ENCODE measurements around the gene ACIN1.

ACIN1 gene

DNA sequence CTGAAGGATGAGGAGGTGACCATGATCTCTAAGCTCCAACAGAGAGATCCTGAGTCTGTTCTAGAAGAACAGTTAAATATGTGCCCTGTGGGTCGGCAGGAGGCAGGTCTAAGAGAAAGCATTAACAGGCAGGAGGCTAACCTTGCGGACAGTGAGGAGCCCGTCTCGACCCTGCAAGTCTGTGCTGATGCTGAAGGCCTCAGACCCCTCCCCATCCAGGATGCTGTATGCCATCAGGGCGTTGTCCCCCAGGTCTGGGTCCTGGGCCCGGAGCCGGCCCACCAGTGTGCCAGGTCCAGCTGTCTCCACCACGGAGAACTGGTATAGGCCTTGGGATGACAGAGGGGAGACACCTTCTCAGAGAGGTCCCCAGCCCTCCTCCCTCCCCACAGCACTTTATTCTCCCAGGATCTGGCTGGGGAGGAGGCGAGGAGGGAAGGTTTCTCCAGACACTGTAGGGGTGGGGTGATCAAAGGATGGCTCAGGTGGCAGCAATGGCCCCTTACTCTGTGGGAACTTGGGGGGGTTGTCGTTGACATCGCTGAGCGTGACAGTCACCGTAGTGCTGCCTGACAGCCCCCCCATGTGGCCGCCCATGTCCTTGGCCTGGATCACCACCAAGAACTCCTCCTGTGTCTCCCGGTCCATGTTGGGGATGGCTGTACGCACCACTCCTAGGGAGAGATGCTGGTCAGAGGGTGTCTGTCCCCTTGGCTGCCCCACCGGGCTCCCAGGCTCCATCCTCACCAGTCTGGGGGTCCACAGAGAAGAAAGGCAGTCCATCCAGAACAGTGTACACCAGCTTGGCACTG lies 40.7 kb downstream of the ACIN1 start:
- TF ChIP-seq, protein P1, sequence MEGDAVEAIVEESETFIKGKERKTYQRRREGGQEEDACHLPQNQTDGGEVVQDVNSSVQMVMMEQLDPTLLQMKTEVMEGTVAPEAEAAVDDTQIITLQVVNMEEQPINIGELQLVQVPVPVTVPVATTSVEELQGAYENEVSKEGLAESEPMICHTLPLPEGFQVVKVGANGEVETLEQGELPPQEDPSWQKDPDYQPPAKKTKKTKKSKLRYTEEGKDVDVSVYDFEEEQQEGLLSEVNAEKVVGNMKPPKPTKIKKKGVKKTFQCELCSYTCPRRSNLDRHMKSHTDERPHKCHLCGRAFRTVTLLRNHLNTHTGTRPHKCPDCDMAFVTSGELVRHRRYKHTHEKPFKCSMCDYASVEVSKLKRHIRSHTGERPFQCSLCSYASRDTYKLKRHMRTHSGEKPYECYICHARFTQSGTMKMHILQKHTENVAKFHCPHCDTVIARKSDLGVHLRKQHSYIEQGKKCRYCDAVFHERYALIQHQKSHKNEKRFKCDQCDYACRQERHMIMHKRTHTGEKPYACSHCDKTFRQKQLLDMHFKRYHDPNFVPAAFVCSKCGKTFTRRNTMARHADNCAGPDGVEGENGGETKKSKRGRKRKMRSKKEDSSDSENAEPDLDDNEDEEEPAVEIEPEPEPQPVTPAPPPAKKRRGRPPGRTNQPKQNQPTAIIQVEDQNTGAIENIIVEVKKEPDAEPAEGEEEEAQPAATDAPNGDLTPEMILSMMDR (IDR thresholded peaks at IDR 0.05; ENCODE audit: low read depth, low read length, missing control alignments): peak; percentile 58
- H3K4me3 ChIP-seq (ENCODE audit: low read depth, low read length): no peak overlapping the region
- DNase-seq (ENCODE audit: low read depth): no peak

DNA sequence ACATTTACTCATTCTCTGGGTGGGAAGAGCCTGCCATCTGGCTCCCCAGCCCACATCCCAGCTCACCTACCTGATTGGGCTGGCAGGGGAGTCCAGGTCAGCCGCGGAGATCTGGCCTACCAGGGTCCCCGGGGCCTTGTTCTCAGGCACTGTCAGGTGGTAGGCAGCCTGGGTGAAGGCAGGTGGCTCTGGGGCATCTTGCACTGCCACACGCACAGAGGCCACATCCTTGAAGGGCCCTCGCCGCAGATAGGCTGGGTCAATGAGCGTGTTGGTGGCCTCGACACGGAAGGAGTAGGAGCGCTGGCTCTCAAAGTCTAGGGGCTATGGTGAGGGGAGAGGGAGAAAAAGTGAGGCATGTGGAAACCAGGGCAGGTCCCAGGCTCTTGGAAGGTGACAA lies 41.5 kb downstream of the ACIN1 start:
- TF ChIP-seq, protein P1 (IDR thresholded peaks at IDR 0.05; ENCODE audit: low read depth, low read length, missing control alignments): no peak
- DNase-seq (ENCODE audit: low read depth): no peak
- no peak overlapping the region for H3K4me3 ChIP-seq (ENCODE audit: low read depth, low read length)

DNA sequence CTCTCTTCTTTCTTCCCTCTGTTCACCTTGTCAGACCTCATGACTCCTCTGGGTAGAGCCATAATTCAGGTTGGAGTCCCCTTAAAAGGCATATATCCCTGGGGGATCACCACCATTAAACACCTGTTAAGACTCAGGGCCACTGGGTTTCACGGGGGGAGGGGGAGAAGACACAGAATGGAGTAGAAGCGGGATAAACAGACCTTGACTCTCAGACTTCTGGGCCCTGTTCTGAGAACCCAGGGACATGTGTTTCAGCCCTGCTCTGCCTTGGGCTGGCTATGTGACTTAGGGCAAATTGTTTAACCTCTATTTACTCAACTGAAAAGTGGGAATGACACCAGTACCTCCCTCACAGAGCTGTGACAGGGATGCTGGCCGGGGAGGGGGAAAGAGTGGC lies 42.3 kb downstream of the ACIN1 start:
- TF ChIP-seq, protein P1 (IDR thresholded peaks at IDR 0.05; ENCODE audit: low read depth, low read length, missing control alignments): no peak
- no peak for DNase-seq (ENCODE audit: low read depth)
- H3K4me3 ChIP-seq (ENCODE audit: low read depth, low read length): no peak overlapping the region

DNA sequence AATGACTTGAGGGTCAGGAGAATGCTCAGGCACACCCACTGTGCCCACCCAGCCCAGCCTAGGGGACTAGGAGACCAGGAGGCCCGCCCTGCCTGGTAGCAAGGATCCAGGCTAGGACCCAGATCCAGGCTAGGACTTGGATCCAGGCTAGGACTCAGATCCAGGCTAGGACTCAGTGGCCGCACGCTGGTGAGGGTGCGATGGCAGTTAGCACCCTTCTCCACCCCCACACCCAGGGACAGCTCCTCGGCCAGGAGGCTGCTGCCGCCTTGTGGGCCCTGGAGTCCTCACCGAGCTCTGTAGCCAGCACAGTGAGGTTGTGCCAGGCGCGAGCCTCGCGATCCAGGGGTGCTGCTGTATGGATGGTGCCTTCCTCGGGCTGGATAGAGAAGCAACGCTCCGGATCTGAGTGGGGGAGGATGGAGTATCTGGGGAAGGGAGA lies 42.7 kb downstream of the ACIN1 start:
- TF ChIP-seq, protein P1 (IDR thresholded peaks at IDR 0.05; ENCODE audit: low read depth, low read length, missing control alignments): no peak
- no peak overlapping the region for H3K4me3 ChIP-seq (ENCODE audit: low read depth, low read length)
- no peak for DNase-seq (ENCODE audit: low read depth)

DNA sequence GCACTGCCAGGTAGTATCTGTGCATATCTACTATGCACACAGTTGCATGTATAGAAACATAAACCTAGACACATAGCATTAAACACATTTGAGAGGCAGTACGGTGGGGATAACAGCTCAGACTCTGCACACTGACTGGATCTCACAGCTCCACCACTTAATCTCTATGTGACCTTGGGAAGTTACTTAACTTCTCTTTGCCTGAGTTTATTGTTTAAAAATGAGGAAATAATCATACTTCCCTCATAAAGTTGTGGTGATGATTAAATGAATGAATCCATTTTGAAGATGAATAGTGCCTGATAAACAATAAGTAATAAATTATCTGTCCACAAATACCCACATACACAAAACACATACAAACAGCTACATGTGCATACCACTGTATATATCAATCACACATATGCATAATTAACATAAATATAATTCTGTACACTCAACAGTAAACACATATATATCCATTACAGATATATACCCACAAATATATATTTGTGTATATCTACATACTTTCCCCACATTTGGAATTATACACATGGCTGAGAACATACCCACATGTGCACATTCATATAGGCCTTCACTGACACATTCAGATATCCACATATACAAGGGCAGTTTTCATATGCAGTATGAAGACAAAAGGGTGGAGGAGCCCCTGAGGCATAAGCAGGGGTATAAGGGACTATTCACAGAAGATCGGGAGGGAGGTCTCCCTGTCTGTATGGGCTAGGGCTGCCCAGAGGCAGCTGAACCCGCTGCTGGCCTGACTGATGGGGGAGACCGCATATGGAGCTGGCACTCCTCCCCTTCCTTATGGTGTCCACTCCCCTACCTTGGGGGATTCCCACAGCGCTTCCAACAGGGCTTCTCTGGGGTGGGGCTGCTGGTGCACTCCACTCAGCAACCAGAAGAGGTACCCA lies 43.5 kb downstream of the ACIN1 start:
- H3K4me3 ChIP-seq (ENCODE audit: low read depth, low read length): no peak overlapping the region
- DNase-seq (ENCODE audit: low read depth): no peak
- TF ChIP-seq, protein P1 (IDR thresholded peaks at IDR 0.05; ENCODE audit: low read depth, low read length, missing control alignments): no peak

DNA sequence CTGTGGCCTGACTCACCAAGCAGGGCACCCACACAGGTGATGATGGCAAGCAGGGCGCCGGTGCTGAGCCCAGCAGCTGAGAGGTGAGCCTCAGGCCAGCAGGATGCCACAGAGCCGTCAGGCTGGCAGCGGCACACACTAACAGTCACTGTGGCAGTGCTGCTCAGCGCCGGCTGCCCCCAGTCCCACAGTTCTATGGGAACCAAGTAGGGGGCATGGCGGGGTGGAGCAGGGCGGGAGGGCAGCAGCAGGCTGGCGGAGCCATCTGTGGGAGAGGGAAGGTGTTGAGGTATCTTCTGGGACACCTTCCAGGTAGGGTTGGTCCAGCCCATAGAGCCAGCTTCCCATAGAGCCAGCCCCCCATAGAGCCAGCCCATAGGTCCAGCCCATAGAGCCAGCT lies 45.9 kb downstream of the ACIN1 start:
- no peak for DNase-seq (ENCODE audit: low read depth)
- H3K4me3 ChIP-seq (ENCODE audit: low read depth, low read length): no peak overlapping the region
- TF ChIP-seq, protein P1 (IDR thresholded peaks at IDR 0.05; ENCODE audit: low read depth, low read length, missing control alignments): no peak

All from GM12864 (cell line).